ENCODE measurements around the gene SMARCA2.

DNA sequence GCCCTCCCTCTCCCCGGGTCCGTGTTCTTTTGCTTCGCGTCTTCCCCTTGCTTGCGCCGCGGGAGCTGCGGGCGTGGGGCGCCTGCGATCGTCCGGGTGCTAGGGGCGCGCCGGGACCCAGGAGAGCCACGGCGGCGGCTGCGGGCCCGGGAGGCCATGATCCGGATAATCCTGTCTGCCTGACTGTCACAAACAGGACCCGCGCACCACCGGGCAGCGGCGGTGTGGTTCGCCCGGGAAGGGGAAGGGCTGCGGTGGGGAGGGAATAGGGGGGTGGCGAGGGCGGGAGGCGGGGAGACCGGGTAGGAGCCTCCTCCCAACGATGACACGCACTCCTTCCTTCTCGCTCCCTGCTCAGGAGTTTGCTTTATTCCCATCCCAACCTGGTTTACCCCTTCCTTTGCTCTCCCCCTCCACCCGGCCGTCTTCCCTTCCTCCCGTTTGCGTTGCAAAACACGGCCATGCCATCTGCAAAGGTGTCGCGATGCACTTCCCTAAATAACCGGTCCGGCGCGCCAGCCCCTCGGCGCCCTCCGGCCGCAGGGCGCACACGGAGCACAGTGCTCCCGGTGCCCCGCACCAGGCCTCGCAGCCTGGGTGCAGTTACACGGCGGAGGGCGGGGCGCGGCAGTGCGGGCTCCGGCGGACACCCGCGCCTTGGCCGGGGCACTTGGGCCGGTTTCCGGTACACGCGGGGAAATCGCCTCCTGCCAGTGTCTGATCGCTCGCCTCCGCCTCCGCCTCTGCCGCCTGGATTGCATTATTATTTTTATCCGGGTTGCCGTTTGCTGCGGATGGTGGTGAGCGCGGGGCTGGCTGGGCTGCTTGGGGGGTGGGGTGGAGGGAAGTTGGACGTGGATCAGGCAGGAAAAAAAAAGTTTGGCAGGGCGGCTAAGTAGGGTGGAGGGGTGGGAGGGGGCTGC lies 1.5 kb downstream of the SMARCA2 start:
- TF ChIP-seq POLR2A (IDR thresholded peaks at IDR 0.05; ENCODE audit: low read length), result no peak; the same call in 1 of the 2 replicates
- TF ChIP-seq MAZ (IDR thresholded peaks at IDR 0.05; ENCODE audit: borderline replicate concordance, low read depth, low read length), result no peak

All from A549 (cell line).